Duodenal mucosa (tissue), 2 donors: ENCODE measurements around the gene ANAPC10.

Experiments used
- H3K27ac ChIP-seq: one replicate; pipeline ENCODE4 v1.7.0; 2013; ENCODE audit warnings: low read depth, low read length
- H3K27me3 ChIP-seq, 2 donors: one replicate each; pipeline ENCODE4 v1.7.0; 2013; ENCODE audit warnings: low read length in 2 of 2, control low read depth in 1 of 2; ENCODE audit not compliant: insufficient read depth in 2 of 2, control insufficient read depth in 1 of 2
- H3K36me3 ChIP-seq, 2 donors: one replicate each; pipeline ENCODE4 v1.7.0; 2013; ENCODE audit warnings: low read length in 2 of 2, control low read depth in 1 of 2; ENCODE audit not compliant: insufficient read depth in 2 of 2, control insufficient read depth in 1 of 2
- H3K4me1 ChIP-seq, 2 donors: one replicate each; pipeline ENCODE4 v1.7.0; 2013; ENCODE audit warnings: low read length in 2 of 2, control low read depth in 1 of 2; ENCODE audit not compliant: insufficient read depth in 2 of 2, control insufficient read depth in 1 of 2
- H3K4me3 ChIP-seq, 2 donors: one replicate each; pipeline ENCODE4 v1.7.0; 2013; ENCODE audit warnings: low read length in 2 of 2, low read depth in 1 of 2
- H3K9ac ChIP-seq, 2 donors: one replicate each; pipeline ENCODE4 v1.7.0; 2013; ENCODE audit warnings: low read length in 2 of 2, low read depth in 1 of 2
- H3K9me3 ChIP-seq, 2 donors: one replicate each; pipeline ENCODE4 v1.7.0; 2013; ENCODE audit warnings: low read length in 2 of 2, control low read depth in 1 of 2; ENCODE audit not compliant: control insufficient read depth in 1 of 2

The ANAPC10 gene

DNA sequence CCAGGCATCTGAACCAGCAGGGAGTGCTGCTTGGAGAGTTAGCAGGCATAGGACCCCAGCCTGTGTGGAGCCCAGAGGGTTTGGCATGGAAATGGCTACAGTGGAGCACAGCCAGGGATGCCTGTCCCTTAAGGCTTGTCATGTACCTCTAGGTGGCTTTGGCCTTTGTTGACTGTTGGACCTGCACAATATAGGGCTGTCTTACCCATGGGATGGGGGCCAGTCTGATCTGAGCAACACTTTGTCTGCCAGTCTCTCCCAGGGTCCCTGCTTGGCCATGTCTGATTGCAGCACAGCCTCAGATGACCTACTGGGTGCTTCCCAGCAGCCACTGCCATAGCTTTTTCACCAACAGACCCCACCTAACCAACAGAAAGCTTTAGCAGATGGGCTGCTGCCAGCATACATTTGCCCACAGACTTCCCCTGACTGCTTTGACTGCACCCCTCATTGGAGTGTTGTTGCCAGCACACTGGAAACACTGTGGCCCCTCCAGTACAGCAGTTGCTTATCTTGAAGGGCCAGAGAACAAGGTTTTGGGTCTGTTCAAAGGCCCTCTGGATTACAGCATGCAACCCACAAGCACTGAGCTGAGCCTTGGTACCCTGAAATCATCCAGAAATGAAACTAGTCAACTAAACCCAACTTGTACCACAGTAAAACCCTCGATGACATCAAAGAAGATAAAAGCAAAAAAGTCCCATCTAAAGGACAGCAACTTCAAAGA is 22.1 kb downstream of the ANAPC10 start:
- no peak overlapping the region for H3K9ac ChIP-seq
- H3K4me3 ChIP-seq, result no peak overlapping the region
- H3K4me1 ChIP-seq, result no peaks in the 10 kb centered on the region
- no peak overlapping the region for H3K27ac ChIP-seq
- H3K36me3 ChIP-seq, result peaks cover 0 to 12% of the 10 kb centered on the region in 2 donors
- H3K9me3 ChIP-seq, result no peaks in the 10 kb centered on the region
- no peaks in the 10 kb centered on the region for H3K27me3 ChIP-seq

DNA sequence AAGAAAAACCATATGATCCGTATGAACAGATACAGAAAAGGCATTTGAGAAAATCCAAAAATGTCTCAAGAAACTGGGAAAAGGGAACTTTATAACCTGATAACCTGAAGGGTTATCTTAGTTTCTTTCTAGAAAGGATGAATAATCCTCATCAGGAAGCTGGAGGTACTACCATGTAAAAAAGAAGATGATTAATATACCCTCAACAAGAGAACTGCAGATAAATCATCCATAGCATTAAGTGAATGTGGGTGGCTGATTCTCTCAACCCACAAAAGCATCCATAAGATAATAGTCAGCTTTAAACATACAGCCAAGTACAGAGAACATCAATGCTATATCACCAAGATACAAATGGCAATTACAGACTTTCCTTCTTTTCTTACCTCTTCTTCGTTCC is 26.4 kb downstream of the ANAPC10 start:
- no peak overlapping the region for H3K9ac ChIP-seq
- no peaks in the 10 kb centered on the region for H3K27me3 ChIP-seq
- H3K36me3 ChIP-seq, result peaks cover 0 to 6% of the 10 kb centered on the region in 2 donors

DNA sequence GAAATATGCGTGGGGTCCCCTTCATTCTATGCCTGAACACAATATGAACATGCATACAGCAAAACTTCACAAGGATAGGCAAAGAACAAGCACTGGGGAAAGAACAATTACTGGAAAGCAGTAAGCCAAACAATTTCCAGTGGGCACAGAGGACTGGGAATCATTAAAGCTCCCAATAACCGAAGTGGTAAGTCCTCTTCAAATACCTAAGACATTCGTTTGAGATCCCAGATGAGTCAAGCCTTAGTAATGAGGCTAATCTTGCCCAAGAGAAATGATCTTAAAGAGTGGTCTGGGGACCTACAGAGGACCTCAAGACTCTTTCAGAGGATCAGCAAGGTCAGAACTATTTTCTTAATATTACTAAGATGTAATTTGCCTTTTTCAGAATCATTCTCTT is 28.6 kb downstream of the ANAPC10 start:
- Histone ChIP-seq H3K36me3 (no peaks in the 10 kb centered on the region), H3K4me3 (no peak overlapping the region), H3K4me1 (peaks cover 0 to 13% of the 10 kb centered on the region in 2 donors), H3K27ac (no peak overlapping the region), H3K9me3 (no peaks in the 10 kb centered on the region), H3K27me3 (no peaks in the 10 kb centered on the region), H3K9ac (no peak overlapping the region)

More for the DNA sequence above, 26.4 kb downstream of the ANAPC10 start:
- Histone ChIP-seq H3K4me1 (peaks cover 0 to under 1% of the 10 kb centered on the region in 2 donors), H3K9me3 (no peaks in the 10 kb centered on the region), H3K4me3 (no peak overlapping the region), H3K27ac (no peak overlapping the region)

DNA sequence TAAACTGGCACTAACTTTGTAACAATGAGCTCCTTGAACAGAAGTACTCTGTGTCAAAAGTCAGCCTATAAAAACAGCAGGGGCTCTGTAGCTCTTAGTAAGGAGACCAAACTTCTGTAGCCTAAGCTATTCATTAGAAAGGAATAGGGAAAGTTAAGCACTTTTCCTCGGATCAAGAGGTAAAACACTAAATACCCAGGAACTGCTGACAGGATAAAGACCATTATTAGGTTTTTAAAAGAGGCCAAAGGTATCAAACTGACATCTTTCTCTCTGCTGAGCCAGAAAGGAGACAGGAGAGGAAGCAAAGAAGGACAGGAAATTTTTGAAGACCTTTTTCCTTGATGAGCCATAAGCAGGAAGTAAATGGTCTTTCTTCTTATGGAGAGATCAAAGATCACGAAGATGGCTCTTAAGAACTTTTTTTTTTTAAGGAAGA is 31.9 kb downstream of the ANAPC10 start:
- no peaks in the 10 kb centered on the region for H3K27me3 ChIP-seq
- peak overlapping the region in 1 of 2 donors; percentile 6 for H3K4me3 ChIP-seq
- no peaks in the 10 kb centered on the region for H3K36me3 ChIP-seq
- H3K27ac ChIP-seq, result no peak overlapping the region
- H3K9me3 ChIP-seq, result no peaks in the 10 kb centered on the region
- peaks cover 0 to 13% of the 10 kb centered on the region in 2 donors for H3K4me1 ChIP-seq
- peak overlapping the region in 1 of 2 donors; percentile 22 for H3K9ac ChIP-seq

DNA sequence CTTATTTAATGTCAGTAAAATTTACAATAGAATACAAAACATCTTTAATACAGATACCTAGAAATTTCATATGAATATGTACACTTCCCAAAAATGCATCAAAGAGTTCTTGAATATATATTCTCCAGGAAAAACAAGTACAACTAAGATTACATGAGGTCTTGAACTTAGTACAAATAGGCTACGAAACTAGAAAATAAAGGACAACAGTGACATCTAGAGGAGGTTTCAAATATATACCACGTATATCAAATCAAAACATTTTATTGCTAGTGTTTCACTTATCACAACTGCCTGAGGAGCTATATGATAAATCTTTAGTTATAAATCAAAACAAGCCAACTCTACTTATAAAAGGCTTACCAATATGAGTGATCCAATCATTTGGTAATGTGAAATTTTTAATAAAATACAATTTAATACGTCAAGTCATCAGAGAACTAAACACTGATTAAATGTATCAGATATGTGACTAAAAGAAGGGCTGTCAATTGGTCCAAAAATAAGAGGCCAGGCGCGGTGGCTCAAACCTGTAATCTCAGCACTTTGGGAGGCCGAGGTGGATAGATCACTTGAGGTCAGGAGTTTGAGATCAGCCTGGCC is 36.6 kb downstream of the ANAPC10 start:
- H3K4me1 ChIP-seq, result peaks cover 0 to 11% of the 10 kb centered on the region in 2 donors
- H3K27me3 ChIP-seq, result no peaks in the 10 kb centered on the region
- no peak overlapping the region for H3K9ac ChIP-seq
- no peaks in the 10 kb centered on the region for H3K9me3 ChIP-seq
- no peaks in the 10 kb centered on the region for H3K36me3 ChIP-seq
- H3K4me3 ChIP-seq, result no peak overlapping the region
- no peak overlapping the region for H3K27ac ChIP-seq

DNA sequence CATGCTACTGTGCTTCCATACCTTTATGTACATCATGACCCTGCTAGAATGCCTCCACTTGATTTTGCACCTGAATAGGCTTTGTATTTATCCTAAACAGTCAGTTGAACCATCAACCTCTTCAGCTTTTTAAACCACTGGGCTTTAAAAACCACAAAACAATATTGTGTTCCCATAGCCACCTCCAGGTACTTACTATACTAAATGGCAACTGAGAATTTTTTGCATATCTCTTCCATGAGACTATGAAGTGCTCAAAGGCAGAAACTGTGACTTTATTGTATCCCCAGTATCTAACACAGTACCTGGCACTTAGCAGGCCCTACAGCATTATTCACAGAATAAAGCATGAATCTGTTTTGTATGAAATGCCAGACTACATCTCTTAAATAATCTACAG is 39.7 kb downstream of the ANAPC10 start:
- Histone ChIP-seq H3K36me3 (no peaks in the 10 kb centered on the region), H3K27me3 (no peaks in the 10 kb centered on the region), H3K9ac (no peak overlapping the region), H3K4me3 (no peak overlapping the region), H3K4me1 (no peaks in the 10 kb centered on the region), H3K9me3 (no peaks in the 10 kb centered on the region), H3K27ac (no peak overlapping the region)

DNA sequence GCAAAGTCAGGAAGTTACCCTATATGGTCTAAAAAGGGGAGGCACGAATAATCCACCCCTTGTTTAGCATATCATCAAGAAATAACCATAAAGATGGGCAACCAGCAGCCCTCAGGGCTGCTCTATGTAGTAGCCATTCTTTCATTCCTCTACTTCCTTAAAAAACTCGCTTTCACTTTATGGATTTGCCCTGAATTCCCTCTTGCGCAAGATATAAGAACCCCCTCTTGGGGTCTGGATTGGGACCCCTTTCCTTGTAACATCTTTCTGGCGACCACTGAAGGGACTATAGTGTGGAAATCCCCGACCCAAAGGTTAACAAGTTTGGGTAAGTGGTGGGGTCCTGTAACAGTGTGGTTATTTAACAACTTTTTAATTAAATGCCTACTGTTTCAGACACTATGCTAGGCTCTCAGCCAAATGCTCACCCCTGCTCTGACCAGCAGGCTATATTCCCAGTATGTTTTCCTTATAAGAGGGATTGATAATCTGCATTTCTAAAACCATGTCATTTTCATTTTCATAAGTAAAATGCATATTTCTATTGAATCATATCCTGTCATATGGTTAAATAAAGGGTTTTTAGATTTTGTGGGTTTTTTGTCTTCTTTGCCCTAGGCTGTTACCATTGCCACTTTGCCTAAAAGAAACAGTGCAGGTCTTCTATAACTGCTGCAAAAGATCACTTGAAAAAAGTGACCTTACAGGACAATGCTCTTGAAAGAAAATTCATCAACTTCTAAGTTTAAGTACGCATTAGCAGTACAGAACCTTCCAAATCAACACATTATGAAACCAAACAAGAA is 41.5 kb downstream of the ANAPC10 start:
- Histone ChIP-seq H3K4me3 (no peak overlapping the region), H3K4me1 (no peaks in the 10 kb centered on the region), H3K27me3 (no peaks in the 10 kb centered on the region), H3K36me3 (no peaks in the 10 kb centered on the region), H3K27ac (no peak overlapping the region), H3K9ac (no peak overlapping the region), H3K9me3 (no peaks in the 10 kb centered on the region)

DNA sequence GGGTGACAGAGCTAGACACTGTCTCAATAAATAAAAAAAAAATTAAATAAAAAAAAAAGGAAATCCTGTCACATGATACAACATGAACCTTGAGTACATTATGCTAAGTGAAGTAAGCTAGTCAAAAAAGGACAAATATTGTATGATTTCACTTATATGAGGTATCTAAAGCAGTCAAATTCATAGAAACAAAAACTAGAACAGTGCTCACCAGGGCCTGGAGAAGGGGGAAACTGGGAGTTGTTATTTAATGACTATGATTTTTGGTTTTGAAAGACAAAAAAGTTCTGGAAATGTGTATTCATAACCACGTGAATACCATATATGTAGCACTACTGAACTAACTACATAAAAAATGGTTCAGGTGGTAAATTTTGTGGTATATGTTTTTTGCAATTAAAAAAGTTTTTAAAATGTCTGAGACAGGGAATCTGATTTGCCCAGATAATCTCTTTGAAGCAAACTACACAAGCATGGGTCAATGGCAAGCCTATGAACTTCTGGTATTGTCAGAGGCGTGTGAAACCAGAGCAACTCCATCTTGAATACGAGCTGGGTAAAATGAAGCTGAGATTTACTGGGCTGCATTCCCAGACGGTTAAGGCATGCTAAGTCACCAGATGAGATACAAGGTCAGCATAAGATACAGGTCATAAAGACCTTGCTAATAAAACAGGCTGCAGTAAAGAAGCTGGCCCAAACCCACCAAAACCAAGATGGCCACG is 42.3 kb downstream of the ANAPC10 start:
- peaks cover 0 to 1% of the 10 kb centered on the region in 2 donors for H3K36me3 ChIP-seq
- no peak overlapping the region for H3K27ac ChIP-seq
- H3K9me3 ChIP-seq, result no peaks in the 10 kb centered on the region
- H3K9ac ChIP-seq, result no peak overlapping the region
- no peaks in the 10 kb centered on the region for H3K27me3 ChIP-seq
- H3K4me3 ChIP-seq, result no peak overlapping the region
- H3K4me1 ChIP-seq, result no peaks in the 10 kb centered on the region

DNA sequence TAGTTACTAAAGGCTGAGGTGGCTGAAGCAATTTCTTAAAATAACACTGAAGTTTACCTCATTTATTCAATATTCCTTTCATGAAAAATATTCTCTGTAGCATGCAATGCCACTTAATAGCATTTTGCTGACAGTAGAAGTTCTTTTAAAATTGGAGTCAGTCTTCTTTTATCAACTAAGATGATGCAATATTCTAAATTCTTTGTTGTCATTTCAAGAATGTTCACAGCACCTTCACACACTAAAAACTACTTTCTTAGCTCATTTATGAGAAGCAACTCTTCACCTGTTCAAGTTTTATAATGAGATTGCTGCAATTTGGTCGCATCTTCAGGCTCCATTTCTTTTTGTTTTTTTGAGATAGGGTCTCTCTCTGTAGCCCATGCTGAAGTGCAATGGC is 48.8 kb downstream of the ANAPC10 start:
- Histone ChIP-seq H3K9me3 (no peaks in the 10 kb centered on the region), H3K27me3 (no peaks in the 10 kb centered on the region), H3K4me1 (no peaks in the 10 kb centered on the region), H3K4me3 (no peak overlapping the region), H3K27ac (no peak overlapping the region), H3K36me3 (peaks cover 0 to 8% of the 10 kb centered on the region in 2 donors), H3K9ac (no peak overlapping the region)
